Esophagus squamous epithelium (tissue), 4 donors: ENCODE data around the gene HOXA9.

Experiments used
- CTCF ChIP-seq, 6 experiments: fragments of 450-650 bp in 4 of 6; fragments of 200-600 bp in 2 of 6; sonication (generic) in 2 of 6; IDR thresholded peaks; one replicate each; pipeline ENCODE4 v1.5.1; 2016 to 2019; ENCODE audit warnings: antibody characterized with exemption in 6 of 6, mild to moderate bottlenecking in 4 of 6, moderate library complexity in 4 of 6
- POLR2A ChIP-seq, 4 donors: fragments of 450-650 bp; IDR thresholded peaks; one replicate each; pipeline ENCODE4 v1.6.1; 2017; ENCODE audit warnings: antibody characterized with exemption in 4 of 4, mild to moderate bottlenecking in 4 of 4, moderate library complexity in 3 of 4

GRCh38 chr7:27123007-27123476 is 42.3 kb downstream of the HOXA9 start:
- TF ChIP-seq POLR2A (IDR thresholded peaks at IDR 0.05) (no peak), CTCF (IDR thresholded peaks at IDR 0.05) (no peak)
